Measurements from ENCODE around the gene TRAF2.

DNA sequence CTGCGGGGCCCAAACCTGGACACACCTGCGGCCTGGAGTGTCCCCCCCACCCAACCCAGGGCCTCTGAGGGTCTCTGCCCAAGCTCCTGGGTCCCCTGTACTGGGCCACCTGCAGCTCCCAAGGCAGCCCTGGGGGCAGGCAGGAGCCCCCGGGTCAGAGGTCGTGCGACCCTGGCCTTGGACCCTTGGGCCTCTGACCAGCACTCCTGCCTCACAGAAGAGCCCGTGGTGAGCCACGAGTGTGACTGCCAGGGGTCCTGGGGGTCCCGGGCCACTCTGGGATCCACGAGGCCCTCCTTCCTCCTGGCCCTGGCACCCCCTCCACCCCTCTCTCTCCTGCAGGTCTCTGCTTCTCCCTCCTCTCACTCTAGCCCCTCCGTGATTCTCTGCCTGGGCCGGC lies 86.0 kb downstream of the TRAF2 start:
- TF ChIP-seq, protein P1, sequence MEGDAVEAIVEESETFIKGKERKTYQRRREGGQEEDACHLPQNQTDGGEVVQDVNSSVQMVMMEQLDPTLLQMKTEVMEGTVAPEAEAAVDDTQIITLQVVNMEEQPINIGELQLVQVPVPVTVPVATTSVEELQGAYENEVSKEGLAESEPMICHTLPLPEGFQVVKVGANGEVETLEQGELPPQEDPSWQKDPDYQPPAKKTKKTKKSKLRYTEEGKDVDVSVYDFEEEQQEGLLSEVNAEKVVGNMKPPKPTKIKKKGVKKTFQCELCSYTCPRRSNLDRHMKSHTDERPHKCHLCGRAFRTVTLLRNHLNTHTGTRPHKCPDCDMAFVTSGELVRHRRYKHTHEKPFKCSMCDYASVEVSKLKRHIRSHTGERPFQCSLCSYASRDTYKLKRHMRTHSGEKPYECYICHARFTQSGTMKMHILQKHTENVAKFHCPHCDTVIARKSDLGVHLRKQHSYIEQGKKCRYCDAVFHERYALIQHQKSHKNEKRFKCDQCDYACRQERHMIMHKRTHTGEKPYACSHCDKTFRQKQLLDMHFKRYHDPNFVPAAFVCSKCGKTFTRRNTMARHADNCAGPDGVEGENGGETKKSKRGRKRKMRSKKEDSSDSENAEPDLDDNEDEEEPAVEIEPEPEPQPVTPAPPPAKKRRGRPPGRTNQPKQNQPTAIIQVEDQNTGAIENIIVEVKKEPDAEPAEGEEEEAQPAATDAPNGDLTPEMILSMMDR (IDR thresholded peaks at IDR 0.05), result no peak
- TF ChIP-seq POLR2A (IDR thresholded peaks at IDR 0.05) (no peak), POLR2AphosphoS5 (IDR thresholded peaks at IDR 0.05) (no peak)
